Stimulated activated CD4-positive, alpha-beta T cell treated with anti-CD3 and anti-CD28 coated beads, Interleukin-2, amount 100 ng/mL, for 48 hours (primary cell): Measurements from ENCODE around the gene MS4A15.

Experiments
- DNase-seq, 2 donors: peaks; one replicate each; pipeline ENCODE4 v3.0.0-alpha.2; 2020

MS4A15 gene

DNA sequence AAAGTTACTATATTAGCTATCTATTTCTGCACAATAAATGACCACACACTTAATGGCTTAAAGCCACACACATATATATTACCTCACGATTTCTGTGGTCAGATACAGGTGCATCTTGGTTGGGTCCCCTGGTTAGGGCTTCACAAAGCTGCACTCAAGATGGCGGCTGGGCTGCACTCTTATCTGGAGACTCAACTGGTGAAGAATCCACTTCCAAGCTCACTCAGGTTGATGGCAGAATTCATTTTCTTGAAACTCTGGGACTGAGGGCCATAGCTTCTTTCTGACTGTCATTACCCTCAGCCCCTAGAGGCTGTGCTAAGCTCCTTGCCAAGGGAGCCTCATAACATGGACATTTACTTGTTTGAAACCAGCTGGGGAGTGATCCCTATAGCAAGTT, 23.4 kb downstream of the MS4A15 start:
- DNase-seq, result no peak

DNA sequence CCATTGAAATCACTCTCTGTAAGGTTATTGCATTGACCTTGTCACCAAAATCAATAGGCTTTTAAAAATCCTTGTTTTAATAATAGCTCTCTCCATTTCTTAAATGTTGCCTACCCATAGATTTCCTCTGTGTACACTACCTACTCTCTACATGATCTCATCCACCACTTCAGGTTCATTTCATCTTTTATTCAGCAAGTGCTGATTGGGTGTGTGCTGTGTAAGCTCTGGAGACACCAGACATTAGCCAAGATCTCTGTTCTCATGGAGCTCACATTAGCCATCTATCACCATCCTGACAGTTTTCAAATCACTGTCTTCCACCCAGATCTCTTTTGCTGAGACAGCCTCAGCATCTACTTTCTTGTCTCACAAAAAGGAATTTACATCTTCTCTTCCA, 24.1 kb downstream of the MS4A15 start:
- DNase-seq, result no peak

DNA sequence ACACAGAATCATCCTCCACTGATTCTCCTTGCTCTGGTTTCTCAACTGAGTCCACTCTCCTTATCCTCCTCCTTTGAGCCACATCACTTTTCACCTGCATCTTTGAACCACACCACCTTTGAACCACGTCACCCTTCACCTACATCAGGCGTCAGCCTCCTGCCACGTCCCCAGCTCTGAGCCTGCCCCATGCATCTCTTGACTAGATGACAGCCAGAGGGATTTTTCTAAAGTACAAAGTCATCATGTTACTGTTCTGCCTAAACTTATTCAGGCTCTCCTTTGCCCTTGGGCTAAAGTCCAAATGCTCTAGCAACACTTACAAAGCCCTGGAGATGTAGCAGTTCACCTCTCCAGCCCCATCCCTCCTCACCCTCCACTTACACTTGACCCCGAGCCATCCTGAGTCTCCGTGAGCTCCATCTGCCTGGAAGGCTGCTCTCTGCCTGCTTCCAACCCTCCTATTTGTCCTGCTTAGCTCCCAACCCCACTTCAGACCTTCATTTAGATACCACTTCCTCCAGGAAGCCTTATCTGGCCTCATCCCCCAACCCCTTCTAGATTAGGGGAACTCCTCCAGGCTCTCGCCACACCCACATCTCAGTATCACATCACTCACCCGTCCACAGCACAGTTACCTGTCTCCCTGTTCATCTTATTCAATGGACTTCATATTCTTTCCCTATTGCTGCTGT, 24.8 kb downstream of the MS4A15 start:
- no peak for DNase-seq

DNA sequence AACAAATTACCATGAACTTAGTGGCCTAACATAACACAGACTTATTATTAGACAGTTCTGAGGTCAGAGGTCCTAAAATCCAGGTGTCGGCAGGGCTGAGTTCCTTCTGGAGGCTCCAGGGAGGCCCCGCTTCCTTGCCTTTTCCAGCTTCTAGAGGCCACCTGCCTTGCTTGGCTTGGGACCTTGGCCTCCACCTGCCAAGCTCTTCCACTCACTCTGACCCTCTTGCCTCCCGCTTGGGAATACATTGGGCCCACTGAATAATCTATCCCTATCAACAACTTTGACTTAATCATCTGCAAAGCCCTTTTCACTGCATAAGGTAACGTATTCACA, 25.3 kb downstream of the MS4A15 start:
- no peak for DNase-seq

DNA sequence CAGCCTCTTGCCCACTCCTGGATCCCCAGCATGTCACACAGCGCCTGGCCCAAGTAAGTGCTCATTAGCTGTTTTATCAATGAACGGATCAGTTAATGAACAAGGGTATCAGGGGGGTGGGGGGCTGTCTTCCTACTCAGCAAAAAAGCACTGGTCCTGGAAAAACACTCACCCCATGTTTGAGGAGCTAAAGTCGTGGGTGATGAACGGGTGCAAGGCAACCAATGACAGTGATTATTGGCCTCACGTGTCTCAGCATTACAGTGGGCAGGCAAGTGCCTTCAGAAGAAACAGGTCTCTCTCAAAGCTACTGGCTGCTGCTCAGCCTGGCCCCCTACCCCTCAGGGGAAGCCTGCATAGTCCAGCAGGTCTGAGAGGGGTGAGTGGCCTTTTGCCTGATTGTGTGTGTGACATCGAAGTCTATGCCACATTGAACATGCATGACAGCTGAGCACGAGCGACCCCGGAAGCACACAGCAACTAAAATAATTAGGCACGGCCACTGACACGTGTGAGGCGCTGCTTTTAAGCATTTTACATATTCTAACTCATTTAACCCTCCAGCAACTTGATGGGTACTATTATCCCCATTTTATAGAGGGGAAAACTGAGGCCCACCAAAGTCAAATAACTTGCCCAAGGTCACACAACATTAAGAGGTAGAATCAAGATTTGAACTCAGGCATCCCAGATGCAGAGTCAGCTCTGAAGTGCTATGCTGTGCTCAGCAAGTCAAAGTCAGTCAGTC, 25.9 kb downstream of the MS4A15 start:
- DNase-seq, result no peak

DNA sequence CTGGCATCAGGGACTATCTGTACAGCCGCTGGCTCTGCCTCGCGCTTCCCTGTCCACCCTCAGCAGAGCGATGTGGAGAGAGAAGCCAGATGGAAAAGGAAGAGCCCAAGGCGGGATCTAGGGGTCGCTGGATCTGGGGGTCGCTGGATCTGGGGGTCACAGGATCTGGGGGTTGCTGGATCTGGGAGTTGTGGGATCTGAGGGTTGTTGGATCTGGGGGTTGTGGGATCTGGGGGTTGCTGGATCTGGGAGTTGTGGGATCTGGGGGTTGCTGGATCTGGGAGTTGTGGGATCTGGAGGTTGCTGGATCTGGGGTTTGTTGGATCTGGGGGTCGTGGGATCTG, 26.4 kb downstream of the MS4A15 start:
- DNase-seq, result no peak

DNA sequence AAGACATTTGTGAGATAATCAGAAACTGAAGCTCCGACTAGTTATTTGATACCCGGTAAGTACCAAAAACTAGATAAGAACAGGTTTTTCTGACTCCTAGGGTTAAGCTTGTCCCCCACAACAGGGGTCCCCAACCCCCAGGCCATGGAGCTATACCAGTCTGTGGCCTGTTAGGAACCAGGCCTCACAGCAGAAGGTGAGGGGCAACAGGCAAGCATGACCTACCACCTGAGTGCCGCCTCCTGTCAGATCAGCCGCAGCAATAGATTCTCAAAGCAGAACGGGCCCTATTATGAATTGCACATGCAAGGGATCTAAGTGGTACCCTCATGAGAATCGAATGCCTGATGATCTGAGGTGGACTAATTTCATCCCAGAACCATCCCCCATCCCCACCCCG, 27.2 kb downstream of the MS4A15 start:
- DNase-seq, result no peak

DNA sequence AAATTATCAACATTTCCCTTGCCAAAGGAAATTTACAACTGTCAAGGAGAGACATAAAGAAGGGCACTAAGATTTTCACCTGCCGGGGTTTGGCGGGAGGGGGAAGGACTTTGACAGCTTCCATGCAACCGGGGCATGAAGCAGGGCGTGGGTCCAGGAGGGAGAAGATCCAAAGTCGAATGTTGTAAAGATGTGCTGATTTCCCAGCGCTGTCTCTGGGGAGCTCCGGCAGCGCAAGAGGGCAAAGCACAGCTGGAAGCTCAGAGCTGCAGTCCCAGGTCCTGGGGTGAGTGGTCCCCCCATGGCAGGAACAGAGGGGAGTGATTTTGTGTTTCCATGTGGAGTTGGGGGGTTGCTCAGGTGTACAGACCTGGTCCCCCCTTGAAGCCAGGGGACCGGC, 28.5 kb downstream of the MS4A15 start, which contains the start of gene MS4A10:
Gene MS4A10, plus strand, starts transcription at position 198 of the 400 bp plus-strand sequence. CDS start 5,003 bp downstream, outside the sequence.
- DNase-seq, result no peak

DNA sequence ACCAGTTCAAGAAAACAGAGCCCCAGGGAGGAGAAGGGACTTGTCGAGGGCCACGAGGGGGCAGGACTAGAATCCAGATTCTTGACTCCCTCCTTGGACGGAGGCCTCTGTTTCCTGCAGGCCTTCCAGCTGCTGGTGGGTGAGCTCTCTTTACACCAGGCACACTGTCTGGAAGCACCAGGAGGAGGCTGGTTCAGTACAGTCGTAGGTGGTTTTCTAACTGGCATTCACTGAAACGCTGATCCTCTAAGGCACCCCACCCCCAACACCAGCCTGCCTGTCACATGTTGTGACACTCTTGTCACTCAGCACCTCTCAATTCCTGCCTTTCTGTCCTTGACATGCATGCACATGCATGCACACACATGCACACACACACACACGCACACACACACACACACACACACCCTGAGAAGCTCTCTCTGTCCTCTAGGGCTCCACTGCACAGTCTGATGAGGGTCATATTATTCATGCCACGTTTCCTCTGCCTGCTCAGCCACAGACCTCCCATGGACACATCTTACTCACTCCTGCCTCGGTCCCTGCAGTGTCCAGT, 29.2 kb downstream of the MS4A15 start:
- no peak for DNase-seq

DNA sequence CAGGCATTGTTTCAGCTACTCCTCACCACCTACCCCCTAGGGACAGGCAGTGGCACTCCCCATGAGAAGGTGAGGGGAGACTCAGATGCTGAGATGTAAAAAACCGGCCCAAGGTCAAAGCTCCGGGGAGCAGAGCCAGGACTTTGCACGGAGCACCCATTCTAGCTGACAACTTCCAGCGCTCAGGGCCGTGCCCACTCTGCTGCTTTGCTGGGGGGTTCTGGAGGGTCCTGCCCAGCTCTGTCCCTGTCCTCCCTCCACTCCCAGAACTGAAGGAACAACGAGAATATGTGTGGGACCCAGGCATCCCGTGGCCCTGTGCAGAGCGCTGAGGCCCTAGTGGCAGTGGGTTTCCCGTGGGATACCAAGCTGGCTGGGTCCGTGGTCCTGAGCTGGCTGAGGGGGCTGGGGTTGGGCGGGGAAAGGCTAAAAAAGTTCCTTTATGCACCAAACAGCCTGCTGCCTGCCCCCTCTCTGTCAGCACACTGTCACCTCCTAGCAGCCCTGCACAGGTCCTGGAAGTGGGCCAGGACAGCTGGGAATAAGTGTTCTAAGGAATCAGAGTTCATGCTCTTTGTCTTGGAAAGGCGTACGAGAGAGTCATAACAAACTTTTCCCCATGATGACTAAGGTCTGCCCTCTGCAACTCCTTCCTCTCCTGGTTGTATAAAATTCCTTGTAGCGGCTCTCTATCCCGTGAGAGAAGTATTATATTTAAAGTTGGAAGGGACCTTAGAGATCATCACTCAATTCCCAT, 30.3 kb downstream of the MS4A15 start:
- no peak for DNase-seq

DNA sequence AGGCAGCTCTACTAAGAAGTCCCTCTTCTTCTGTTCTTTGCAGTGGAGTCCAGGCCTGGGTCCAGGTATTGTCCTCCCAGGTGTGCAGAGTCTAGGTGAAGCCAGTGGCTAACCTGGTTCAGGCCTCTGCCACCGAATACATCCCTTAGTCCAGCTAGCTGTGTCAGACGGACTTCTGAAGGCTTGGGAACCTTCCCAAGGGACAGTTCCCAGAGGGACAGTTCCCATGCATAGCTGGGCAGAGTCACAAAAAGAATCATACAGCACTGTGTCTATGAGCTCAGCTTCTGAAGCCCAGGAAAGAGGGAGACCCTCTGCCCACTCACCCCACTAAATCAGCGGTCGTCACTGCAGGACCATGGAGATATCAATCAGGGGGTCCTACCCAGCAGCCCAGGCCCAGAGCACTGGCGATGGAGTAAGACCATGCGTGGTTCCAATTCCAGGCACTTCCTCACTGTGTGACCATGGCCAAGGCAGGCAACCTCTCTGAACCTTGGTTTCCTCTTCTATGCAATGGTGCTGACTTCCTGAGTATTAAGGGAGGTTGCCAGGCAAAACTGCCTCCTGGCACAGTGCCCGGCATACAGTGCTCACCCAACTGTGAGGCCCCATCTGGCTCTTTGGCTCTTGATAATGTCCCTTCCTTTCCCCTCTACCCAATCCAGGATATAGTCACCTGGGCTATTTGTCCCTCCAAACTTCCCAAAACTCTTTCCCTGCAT, 31.9 kb downstream of the MS4A15 start:
- no peak for DNase-seq

DNA sequence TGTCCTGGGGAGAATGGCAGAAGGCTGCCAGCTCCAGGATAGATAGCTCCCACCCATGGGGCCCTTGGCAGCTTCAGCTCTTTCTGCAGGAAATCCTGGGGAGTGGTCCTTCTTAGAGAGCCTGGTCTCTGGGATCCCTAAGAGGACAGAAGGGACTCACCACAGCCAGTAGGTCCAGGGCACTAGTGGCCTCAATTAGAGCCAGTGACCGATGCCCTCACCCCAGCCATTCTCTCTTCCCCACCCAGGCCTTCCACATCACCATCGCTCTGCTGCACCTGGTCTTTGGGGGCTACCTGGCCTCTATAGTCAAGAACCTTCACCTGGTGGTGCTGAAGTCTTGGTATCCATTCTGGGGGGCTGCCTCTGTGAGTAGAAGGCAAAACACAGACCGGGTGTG, 34.1 kb downstream of the MS4A15 start:
- no peak for DNase-seq

DNA sequence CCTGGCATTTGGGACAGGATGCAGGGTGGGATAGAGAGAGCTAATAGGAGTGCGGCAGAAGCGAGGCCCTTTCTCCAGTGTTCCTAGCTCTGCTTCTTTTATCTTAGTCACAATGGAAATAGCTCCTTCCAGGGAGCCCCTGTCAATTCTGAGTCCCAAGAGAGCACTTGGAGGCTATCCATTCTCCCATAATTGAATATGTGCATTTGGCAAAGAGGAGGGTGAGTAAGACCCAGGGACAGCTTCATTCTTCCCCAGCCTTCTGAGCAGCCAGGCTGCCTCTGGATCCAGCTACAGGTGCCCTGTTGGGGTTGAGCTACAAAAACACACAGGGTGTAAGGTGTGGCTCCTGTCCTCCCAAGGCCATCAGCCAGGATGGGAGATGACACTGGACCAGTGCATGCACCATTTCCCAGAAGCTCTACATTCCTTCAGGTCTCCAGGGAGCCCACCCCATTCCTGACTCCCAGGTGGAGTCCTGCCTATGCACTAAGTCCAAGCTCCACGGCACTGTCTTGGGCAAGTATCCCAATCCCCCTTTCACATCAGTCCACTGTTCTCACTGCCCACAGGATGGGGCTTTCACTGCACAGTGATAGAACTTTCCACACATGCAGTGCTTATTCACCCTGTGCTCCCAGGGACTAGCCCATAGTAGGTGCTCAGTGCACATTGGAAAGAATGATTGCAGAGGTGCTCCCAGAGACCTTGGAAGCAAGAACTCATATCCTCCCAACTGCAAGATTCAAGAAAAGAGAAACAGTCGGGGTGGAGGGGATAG, 34.7 kb downstream of the MS4A15 start:
- no peak for DNase-seq

DNA sequence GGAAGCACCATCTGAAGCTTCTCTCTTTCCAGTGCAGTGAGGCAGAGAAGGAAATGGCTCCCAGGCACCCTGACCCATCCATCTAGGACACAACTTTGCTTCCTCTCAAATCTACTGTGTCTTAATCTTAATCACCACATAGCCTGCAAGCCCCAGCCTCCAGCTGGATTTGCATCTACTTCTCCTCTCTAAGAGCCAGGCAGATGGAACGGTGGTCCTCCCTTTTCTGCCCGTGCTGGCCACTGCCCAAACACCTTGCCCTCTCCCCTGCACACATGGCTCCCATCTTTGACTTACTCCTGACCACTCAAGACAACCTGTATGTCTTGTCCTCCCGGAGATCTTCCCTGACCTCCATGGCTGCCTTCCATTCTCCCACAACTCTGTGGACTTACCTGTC, 35.9 kb downstream of the MS4A15 start:
- DNase-seq, result no peak

DNA sequence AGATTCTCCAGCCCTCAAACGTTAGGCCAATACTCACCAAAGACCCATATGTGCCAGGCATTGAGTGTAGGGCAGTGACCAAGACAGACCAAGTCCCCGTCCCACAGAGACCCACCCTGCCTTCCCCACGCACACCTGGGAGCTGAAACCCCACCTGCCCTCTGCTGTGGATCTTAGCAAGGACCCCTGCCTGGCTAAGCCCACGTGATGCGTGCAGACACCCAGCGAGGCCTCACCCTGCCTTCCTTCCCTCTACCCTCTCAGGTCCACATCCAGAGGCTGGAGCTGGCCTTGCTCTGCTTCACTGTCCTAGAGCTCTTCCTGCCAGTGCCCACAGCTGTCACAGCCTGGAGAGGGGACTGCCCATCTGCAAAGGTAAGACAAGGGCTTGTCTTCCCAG, 38.6 kb downstream of the MS4A15 start:
- DNase-seq, result no peak

DNA sequence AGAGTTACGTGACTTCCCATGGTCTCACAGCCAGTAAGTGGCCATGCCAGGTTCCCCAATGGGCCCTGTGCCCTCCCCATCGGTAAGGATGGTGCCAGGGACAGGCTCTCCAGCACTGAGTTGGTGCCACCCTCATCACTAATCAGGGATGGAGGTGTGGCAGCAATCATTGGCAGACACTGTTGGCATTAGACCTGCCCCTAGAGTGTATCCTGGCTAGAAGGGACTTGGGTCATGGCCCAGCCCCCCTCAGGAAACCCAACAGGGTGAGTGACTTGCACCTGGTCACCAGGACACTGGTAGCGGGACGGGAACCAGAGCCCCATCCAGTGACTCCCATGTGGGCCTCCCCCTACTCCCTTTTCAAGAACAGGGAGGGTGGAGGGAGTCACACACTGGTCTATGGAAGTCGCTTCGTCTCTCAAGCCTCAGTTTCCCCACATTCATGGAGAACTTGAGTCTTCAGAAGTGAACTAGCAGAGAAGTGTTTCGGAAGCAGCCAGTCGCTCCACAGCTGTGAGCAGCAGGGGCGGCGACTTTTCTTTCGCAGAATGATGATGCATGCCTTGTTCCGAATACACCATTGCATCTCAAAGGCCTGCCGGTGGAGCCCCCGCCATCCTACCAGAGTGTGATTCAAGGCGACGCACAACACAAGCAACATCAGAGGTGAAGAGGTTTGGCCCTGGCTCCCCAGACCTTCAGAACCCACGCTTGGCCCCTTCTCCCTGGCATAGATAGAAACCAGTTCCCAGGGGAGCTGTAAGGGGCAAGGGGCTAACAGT, 41.4 kb downstream of the MS4A15 start:
- no peak for DNase-seq

DNA sequence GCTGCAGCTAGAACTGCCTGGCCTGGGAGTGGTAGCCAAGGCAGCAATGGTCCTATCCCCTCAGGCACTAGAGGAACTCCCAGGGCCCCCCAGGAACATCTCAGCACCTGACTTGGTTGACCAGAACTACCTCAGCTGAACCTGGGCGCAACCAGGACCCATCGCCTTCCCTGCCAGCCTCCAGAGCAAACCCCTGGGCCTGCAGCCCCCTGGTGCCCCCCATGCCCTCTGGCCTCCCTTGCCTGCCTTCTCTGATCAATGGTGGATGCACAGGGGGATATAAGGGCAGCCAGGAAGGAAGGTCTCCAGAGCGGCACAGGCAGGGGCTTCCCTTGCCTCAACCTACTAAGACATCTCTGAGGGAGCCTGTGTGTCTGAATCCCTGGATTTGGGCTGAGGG, 42.0 kb downstream of the MS4A15 start:
- DNase-seq, result no peak

DNA sequence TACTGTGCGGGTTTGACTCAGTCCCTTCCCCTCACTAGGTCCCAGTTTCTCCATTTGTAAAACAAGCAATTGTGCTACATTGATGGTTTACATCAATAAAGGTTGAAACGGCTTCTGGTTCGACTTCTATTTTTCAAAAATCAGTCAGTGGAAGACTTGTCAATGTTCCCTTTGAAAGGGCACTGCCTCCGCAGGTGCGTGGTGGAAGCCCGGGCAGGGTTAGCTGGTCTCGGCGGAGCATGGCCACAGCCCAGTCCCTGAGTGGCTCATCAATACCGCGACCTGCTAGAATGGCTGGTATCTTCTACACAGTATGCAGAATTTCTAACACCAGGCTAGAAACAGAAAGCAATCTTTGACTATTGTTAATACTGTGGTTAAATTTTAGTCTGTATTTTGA, 44.5 kb downstream of the MS4A15 start:
- DNase-seq, result no peak

DNA sequence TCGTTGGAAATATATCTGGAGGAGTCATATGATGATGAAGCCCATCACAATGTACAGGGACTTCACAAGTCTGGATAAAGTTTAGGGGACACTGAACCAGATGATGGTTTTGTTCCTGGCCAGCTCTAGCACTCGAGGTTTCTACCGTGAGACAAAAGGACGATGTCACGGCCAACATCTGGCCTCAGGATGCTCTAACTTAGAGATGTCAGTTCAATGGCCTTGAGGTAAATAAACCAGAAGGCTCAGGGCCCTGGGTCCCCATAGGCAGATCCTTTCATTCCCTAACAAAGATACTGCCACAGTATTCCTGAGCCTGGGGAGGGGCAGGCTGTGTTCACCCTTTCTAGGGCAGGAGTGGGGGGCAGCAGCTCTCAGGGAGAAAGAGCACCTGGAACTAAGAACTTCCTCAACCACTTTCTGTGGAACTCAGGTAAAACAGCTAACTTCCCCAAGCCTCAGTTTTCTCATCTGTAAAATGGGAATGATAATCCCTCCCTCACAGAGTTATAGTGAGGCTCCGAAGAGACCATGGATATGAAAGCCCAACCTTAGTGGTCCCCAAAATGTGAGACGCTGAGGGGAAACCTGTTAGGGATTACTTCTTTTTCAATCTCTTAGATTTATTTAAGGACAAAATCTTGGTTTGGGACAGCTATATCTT, 46.7 kb downstream of the MS4A15 start:
- DNase-seq, result no peak

DNA sequence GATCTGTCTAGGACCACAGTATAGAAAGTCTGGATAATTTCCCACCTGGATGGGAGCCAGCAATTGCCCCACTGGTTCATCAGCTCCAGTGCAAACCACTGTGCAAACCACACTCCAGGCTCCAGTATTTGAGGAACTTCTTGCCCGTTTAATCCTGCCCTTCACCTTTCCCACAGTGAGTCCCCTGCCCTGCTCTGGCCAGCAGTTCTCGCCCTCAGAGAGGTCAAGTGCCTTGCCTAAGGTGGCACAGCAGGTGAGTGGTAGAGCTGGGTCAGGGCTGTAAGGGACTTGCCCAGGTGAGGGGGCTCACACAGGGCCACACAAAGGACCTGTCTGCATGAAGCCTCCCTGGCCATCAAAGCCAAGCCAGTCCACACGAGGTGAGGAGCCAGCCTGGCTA, 52.6 kb downstream of the MS4A15 start:
- no peak for DNase-seq

DNA sequence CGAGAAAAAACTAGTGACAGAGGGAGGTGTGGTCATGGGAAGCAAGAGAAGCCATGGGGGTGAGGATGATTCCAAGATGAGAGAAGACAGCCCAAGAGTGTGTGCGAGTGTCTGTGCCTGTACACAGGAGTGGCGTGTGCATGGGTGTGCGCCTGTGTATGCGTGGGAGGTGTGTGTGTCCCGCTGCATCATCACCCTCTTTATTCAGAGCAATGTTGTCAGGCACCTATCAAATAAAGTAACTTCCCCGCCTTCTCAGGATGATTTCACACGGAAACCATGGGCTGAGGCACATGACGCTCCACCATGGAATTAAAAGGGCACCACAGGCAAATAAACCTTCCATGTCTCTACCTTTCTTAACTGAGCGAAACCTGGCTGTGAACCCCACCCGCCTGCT, 53.0 kb downstream of the MS4A15 start:
- no peak for DNase-seq
